CD1c-positive myeloid dendritic cell (primary cell): ENCODE results near the gene RHOD.

Source experiments
- DNase-seq: peaks from one replicate; pipeline ENCODE4 v3.0.0-alpha.2; 2016; ENCODE audit errors: extremely low spot score

RHOD gene

DNA sequence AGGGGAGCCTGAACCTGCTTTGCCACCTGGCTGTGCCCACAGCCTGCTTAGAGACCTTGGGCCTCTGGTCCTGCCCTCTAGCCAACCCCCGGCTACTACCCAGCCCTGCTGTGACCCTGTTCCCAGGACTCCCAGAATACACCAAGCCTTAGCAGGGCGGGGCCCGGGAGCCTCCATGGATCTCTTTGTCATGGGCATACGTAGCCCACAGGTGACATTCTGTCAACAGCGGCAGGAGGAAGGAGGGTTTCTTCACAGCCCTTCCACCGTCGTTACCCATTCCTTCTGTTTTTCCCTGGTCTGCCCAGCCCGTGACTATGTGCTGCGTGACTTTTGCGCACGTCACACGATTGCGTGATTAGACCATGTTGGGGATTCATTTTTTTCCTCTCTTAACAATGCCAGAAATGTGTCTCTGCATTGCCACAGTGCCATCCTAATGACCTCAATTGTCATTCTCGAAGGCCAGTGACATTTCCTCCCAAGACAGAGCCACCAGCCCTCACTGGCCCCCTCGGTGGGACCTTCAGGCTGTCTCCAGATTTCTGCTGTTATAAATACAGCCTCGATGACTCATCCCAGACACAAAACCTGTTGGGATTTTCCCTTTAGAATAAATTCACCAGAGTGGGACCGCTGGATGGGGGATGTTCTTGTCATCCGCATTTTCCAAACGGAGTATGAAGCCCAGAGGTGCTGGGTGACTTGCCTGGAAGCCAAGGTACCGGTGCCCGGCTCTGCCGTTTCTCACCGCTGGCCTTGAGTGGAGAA lies 24.7 kb upstream of the RHOD start:
- DNase-seq, result no peak

DNA sequence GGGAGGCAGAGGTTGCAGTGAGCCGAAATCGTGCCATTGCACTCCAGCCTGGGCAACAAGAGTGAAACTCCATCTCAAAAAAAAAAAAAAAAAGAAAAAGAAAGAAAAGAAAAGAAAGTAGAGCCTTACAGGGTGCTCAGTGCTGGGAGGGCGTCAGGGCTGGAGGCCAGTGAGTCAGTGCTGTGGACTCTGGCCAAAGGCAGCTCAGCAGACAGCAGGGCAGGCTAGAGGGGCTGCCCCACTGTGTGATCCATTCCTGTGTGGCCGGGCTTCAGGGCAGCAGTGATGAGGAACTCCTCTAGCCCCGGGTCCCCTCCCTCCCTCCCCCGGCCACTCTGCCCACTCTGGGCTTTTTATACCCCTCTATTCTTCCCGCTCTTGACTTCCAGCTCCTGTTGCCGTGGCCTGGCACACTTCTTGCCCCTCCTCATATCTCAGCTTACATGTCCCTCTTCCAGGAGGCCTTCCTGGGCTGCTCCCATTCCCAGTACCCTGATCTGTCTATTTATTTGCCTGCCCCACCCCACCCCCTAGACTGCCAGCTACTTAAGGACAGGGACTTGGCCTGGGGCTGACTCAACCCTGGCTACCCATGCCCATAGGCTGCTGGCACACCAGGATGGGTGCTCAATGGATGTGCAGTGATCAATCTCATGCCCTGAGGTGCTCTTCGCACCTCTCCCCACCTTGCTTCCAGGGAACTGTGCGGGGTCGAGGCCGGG lies 23.7 kb upstream of the RHOD start:
- DNase-seq, result no peak

DNA sequence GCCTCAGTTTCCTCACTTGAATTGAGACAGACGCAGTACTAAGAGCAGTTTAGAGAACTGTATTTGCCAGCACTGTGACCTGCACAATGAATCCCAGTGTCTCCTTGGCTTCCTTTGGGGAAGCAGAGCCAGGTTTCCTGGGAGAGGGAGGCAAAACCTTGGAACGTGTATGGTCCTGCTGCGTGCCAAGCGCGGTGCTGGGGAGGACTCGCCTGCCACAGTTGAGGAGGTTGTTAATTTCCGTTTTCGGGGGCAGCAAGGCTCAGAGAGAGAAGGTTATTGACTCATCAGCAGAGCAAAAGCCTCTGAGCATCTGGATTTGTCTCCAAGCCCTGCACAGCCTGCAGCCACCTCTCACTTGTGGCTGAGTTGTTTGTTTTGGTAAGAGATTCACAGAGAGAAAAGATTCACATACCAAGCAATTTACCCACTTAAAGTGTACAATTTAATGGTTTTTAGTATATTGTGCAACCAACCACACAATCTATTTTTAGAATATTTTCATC lies 22.9 kb upstream of the RHOD start:
- no peak for DNase-seq

DNA sequence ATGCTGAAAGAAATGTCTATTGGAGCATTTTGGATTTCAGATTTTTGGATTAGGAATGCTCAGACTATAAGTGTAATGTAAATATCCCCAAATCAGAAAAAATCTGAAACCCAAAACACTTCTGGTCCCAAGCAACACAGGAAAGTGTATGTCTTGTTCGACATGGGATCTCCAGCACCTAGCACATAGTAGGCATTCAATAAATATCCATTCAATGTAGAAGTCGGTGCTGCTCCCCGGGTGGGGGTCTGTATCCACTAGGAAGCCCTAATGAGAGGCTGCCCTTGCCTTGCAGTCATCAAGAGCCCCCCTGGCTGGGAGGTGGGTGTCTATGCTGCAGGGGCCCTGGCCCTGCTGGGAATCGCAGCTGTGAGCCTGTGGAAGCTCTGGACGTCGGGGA lies 22.3 kb upstream of the RHOD start:
- DNase-seq, result no peak

DNA sequence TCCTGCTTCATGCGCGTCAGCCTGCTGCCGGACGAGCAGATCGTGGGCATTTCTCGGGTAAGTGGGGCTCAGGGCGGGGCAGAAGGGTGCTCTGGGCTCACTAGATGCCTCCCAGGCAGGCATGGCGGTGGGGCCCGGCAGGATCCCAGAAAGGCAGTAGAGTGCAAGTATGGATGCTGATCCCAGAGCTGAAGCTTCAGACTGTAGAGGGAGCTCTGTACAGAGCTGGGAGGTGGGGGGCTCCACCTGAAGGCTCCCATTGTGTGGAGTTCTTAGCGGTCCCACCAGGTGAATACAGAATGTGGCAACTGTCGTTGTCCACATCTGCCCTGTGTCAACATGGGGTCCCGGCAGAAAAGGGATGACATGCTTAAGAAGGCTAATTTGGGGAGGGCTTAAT lies 16.5 kb upstream of the RHOD start:
- no peak for DNase-seq

DNA sequence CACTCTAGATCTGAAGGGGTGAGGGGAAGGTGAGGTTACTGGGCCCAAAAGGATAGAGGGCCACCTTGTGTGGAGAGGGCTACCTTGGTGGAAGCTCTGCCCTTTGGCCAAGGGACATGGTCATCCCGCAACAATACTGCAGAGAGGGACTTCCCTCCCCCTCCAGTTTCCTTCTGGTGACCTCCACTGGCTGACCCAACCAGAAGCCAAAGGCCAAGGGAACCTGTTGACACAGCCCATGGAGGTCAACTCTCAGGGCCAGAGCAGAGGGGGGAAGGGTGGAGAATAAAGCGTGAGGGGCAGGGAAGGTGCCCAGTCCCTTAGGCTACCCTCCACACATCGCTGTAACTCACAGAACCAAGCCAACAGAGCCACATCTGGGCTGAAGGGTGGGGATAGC lies 15.0 kb upstream of the RHOD start:
- no peak for DNase-seq

DNA sequence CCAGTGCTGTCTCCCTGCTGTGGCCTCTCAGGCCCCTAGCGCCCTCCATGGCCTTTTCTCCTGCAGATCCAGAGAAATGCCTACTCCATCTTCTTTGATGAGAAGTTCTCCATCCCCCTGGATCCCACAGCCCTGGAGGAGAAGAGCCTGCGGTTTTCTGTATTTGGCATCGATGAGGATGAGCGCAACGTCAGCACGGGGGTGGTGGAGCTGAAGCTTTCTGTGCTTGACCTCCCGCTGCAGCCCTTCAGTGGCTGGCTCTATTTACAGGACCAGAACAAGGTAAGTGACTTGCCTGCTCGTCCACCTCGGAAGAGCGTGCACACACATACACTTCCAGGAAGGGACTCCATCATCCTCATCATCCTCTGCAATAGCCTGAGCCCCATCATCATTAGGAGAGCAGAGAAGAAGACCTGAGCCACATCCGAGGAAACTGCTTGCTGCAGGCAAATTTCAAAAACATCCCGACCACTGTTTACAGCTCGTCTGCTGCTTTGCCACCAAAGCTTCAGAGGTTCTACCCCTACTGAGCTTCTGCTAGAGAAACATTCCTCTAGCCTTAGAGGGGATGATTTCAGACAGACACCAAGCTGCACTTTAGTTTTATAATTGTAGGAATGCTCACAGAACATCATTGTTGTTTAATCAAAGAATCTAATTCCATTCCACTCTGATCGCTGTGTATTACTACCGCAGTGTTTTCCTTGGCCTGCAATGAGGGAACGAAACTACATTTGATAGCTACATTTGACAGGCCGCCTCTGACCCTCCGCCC lies 12.9 kb upstream of the RHOD start:
- no peak for DNase-seq

DNA sequence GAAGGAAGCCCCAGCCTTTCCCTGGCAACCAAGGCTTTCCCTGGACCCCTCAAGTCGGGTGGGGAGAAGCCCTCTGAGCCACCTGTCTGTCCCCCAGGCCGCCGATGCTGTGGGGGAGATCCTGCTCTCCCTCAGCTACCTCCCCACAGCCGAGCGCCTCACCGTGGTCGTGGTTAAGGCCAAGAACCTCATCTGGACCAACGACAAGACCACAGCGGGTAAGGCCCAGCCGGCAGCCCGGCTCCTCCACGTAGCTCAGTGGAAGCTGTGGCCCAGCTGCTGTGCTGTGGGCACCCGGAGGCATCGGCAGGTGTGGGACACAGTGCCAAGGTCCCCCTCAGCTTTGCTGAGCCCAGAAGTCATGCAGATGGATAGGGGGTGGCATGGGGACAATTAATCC lies 12.2 kb upstream of the RHOD start:
- DNase-seq, result no peak

DNA sequence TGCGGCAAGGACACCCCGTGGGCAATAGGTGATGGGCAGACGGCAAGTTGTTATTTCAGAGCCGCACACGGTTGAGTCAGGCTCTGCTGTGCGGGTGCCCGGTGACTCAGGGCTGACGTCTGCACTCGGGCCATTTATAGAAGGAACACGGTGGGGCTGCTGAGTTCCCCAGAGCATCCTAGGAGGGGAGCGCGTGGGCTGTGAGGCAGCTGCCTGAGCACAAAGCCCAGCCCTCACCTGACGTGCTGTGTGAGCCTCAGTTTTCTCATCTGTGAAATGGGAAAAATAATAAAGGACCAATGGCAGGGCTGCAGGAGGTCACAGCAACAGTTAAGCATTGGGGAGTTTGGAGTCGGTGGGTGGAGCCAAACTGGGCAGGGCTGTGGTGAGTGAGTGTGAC lies 11.3 kb upstream of the RHOD start:
- no peak for DNase-seq

DNA sequence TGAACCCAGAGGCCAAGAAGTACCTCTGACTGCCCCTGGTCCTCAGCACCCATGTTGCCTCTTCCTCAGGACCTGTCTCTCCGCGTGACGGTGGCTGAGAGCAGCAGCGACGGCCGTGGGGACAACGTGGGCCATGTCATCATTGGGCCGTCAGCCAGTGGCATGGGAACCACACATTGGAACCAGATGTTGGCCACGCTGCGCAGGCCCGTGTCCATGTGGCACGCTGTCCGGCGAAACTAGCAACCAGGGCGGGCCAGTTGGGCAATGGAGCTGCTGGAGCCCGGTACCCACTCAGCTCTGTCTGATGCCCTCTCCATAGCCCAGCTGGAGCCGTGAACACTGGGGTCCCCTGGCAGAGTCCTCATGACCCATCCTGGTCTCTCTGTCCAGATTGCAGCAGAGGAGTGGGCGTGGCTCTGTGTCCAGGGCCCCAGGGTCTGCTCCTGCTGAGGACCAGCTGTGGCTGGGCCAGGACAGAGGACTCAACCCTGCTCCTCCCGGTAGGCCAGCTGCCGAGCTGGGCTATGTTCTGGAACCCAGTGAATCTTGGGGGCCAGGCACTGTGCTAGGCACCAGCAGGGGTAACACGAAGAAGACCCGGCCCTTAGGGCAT lies 8.0 kb upstream of the RHOD start:
- DNase-seq, result no peak

DNA sequence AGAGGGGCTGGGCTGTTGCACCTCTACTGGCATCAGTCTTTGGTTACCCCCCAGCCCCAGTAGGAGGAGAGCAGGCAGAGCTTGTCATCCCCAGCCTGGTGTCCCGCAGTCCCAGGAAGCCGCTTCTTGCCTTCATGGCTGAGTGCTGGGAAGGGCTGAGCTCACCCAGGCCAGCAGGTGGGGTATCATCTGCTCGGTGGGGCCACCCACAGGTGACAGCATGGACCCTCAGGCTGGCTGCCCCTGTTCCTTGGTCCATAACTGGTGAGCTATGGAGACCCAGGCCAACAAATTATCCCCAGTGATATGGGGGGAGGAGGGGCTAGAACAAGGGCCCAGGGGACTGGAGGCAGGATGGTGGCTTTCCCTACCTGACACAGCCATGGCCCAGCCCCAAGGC lies 6.5 kb upstream of the RHOD start:
- no peak for DNase-seq

DNA sequence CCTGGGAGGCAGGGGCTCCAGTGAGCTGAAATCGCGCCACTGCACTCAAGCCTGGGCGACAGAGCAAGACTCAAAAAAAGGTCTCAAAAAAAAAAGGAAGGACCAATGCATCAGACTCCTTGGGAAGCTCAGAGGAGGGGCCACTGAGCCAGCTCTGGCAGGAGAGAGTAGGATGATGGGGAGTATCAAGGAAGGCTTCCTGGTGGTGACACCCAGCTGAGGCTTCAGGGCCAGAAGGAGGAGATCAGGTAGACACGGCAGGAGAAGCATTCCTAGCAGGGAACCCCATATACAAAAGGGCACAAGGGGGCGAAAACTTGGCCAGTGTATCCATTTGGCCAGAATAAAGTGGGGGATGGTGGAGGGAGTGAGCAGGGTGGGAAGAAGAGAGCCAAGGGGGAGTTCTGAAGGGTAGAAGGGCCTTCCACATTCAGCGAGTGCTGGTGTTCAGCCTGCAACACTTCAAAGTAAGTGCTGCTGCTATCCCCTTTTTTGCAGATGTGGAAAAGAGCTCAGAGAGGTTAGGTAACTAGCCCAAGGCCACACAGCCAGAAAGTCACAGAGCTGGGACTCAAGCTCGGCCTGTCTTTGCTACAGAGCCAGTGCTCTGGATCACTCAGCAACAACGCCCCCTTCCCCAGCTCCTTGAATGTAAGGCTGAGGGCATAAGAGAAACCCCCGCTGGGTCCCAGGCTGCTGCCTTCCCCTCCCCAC lies 5.3 kb upstream of the RHOD start:
- no peak for DNase-seq

DNA sequence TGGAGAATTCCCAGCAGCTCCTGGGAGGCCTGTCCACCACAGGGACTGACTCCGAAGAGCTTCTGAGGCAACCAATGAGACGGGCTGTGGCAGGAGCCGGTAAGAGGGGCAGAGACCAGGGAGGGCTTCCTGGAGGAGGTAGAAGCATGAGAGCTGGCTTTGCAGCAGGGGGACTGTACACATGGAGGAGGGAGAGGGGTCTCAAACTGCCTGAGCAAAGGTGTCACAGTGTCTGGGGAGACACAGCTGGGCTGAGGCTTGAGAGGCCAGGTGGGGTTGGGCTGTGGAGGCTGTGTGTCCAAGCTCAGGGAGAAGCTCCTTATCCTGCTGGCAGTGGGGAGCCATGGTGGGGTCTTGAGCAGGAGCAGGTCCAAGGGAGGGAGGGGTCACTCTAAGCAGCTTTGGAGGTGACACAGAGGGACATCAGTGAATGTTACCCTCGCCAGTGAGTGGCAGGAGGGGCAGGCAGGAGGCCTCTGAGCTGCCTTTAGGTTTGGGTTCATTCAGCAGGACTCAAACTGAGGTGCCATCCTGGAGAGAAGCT lies 4.6 kb upstream of the RHOD start:
- DNase-seq, result no peak

DNA sequence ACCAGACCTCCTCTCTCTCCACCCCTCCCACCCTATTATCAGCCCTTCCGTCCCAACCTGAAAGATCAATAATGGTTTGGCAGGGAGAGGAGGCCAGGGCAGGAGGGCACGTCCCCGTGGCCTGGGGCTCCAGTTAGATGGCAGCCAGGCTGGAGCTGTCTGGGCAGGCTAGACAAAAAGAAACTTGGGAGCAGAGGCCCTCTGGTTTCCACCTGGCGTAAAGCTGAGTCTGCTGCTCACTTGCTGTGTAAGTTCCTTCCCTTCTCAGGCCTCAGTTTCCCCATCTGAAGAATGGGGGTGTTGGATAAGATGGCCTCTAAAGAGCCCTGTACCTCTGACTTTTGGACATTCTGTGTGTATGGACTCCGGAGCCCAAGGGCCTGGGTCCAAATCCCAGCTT lies 3.8 kb upstream of the RHOD start:
- no peak for DNase-seq

DNA sequence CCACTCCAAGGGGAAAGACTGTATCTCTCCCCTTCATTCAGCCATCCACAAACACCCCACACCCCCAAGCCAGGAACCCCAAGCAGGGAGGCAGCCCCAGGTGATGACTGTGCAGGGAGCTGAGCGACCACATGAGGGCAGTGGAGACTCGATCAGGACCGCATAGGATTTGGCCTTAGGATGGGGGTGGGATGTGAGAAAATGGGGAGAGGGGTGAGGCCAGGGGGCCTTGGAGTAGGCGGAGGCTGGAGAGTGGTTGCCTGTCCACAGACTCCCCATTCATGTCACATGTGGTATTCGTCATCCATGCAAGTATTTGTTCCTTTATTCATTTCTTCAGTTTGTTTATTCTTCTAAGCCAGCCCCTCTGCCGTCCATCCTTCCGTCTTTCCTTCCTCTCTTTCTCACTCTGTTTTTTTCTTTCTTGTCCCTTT lies 2.7 kb upstream of the RHOD start:
- peak; percentile 36 for DNase-seq

DNA sequence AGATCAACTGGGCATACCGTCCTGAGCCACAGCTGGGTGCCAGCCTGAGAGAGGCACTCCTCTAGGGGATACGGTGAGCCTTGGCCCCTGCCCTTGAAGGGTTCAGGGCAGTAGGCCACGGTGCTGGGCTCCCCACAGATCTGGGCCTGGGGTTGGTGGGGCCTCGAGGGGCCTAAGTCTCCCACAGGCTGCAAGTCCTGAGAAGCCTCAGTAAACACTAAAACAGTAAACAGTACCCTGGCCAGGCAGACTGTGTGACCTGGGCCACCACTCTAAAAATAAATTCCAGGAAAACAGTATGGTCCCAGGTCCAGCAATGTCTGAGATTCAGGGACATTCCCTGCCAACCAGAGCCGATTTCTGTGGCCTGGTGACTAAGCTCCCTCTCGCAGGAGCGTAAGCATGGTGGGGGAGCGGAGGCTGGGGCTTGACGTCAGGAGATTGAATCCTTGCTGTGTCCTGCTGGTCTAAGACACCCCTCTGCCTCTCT lies 2.3 kb upstream of the RHOD start:
- no peak for DNase-seq

DNA sequence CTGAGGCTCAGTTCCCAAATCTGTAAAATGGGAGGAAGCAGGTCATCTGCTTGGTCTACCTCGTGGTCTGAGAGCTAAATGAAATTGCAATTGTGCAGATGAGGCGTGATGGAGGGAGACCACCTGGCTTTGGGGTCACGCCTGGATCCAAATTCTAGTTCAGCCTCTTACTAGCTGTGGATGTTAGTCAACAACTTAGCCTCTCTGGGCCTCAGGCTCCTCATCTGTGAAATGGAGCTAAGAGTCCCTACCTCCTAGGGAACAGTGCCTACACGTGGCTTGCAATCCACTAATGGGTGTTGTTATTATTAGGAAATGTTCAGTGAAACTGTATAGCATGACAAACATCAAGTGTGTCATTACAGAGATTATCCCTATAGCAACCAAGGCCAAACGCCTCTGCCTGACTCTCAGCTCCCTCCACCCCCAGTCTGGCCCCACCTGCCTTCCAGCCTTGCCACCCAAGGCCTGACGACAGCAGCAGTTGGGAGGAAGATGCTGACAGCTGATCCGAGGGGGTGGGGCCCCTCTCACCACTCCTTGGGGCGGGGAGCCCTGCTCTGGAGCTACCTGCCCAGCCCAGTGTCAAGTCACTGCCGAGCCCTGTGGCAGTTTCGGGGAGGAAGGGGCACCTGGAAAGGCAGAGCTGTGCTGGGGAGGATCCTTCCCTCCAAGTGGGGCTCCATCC lies 1.7 kb upstream of the RHOD start:
- DNase-seq, result peak; percentile 60

DNA sequence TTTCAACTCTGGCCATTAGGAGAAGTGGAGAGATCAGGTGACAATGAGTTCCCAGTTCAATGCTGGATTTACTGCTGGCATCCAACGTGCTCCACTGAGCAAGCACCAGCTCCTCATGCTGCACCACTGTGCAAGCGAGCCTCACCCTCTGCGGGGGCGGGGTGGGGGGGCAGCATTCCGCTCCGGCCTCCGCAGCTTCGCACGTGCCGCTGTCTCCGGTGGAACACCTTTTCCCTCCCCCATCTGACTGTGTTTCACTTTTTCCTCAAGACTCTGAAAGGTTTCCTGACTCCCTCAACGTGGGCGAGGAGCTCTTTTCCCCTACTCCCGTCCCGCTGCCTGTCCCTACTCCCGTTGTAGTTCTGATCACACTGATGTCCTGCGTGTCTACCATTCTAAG lies 835 bp upstream of the RHOD start:
- peak; percentile 25 for DNase-seq

DNA sequence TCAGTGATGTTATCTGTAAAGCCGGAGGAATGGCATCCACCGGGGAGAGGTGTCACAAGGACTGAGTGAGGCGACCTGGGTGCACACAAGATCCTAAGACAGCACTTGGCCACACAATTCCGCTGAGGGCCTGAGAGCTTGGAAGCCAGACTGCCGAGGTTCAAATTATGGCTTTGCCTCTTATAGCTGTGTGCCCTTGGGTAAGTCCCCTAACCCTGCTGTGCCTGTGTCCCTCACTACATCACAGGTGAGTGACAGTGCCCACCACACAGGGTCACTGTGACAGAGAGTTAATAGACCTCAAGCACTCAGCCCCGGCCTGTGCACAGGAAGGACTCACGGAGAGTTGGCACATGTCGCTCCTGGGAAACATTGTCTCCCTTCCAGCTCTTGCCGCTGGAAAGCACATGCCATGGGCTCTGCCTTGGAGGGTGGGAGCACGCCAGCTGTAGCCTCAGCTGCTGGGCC lies 592 bp downstream of the RHOD start:
- no peak for DNase-seq

DNA sequence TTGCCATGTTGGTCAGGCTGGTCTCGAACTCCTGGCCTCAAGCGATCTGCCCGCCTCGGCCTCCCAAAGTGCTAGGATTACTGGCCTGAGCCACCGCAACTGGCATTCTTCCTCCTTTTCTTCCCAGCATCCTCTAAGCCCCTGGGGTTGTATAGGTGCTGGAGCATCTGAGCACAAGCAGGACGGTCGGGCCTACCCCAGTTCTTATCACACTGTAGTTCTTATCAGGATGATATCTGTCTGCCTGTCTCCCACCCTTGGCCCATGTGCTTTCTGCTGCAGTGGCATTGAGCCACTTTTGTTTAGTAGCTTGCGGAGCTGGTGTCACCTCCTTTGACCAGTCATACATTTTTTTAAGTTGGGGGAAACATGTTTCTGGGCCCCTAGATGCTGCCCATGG lies 1.9 kb downstream of the RHOD start:
- no peak for DNase-seq
